Activated CD4-positive, alpha-beta memory T cell treated with anti-CD3 and anti-CD28 coated beads, Interleukin-2, amount 10 ng/mL, durations not matched to agents 7 days and 5 days (primary cell): Measurements from ENCODE around the gene TMEM89. TPM values are rescaled to one million over a fixed set of nuclear protein-coding genes. Genes with fewer than 3 reads are reported as not detected.

Source experiments
- CTCF ChIA-PET: fragments of 350-600 bp; sonication (Branson Sonifier 250); formaldehyde crosslinking; loops from one replicate; lab custom pipeline; 2021; ENCODE audit warnings: antibody characterized with exemption, inconsistent platforms; lab: Charles Lee
- POLR2A ChIA-PET: fragments of 350-600 bp; sonication (Branson Sonifier 250); formaldehyde crosslinking; loops from one replicate; lab custom pipeline; 2021; ENCODE audit warnings: antibody characterized with exemption; lab: Charles Lee
- DNase-seq: peaks from one replicate; pipeline ENCODE4 v3.0.0-alpha.2; 2020
- H3K27ac Mint-ChIP-seq: one replicate; pipeline ENCODE4 v1.8.0; 2021; ENCODE audit warnings: mild to moderate bottlenecking, mixed read lengths
- H3K27me3 Mint-ChIP-seq: one replicate; pipeline ENCODE4 v1.8.0; 2021; ENCODE audit warnings: mixed read lengths
- H3K36me3 Mint-ChIP-seq: one replicate; pipeline ENCODE4 v1.8.0; 2021; ENCODE audit warnings: low read depth, mixed read lengths
- H3K4me1 Mint-ChIP-seq: one replicate; pipeline ENCODE4 v1.8.0; 2021; ENCODE audit warnings: mixed read lengths
- H3K4me3 Mint-ChIP-seq: one replicate; pipeline ENCODE4 v1.8.0; 2021; ENCODE audit warnings: mild to moderate bottlenecking, mixed read lengths
- H3K9me3 Mint-ChIP-seq: one replicate; pipeline ENCODE4 v1.8.0; 2021; ENCODE audit warnings: mixed read lengths
- total RNA-seq, 2 experiments: library from RNA; stranded (reverse); gene quantifications; one replicate each; pipeline ENCODE4 v1.2.3, GENCODE V29; 2021

TMEM89 gene
- not detected for total RNA-seq

- POLR2A ChIA-PET = no interaction called here
- peaks cover 11% of the 10 kb centered on the region for H3K4me1 Mint-ChIP-seq
- no peak within 1 kb of the TSS for H3K27ac Mint-ChIP-seq
- CTCF ChIA-PET = interaction anchor here (1.1 kb wide), 1 partner anchor 12 kb away, joined by 3 read pairs; the partner anchor contains the start of gene UQCRC1
- H3K9me3 Mint-ChIP-seq = peaks cover 18% of the 10 kb centered on the region
- H3K36me3 Mint-ChIP-seq = peaks cover 35% of the 10 kb centered on the region
- no peak within 1 kb of the TSS for H3K4me3 Mint-ChIP-seq
- no peaks in the 10 kb centered on the region for H3K27me3 Mint-ChIP-seq
- DNase-seq = no peak
These were observed at the start of gene TMEM89 for GRCh38 chr3:48621461-48621869. Gene TMEM89 (minus strand): TSS chr3:48621769. CDS start chr3:48621756, 13 bp downstream.

- Mint-ChIP-seq H3K36me3 (peaks cover 8% of the 10 kb centered on the region), H3K27ac (no peak overlapping the region), H3K27me3 (peaks cover 4% of the 10 kb centered on the region), H3K4me1 (peaks cover 23% of the 10 kb centered on the region), H3K9me3 (no peaks in the 10 kb centered on the region), H3K4me3 (no peak overlapping the region)
- ChIA-PET CTCF (interaction anchor here (0.9 to 2.1 kb wide), 7 partner anchors 10 to 429 kb away, joined by 3 to 6 read pairs (median 4); partner anchors contain the start of genes IP6K2, NCKIPSD, QRICH1 and UQCRC1), POLR2A (interaction anchor here (1.1 to 2.3 kb wide), 4 partner anchors 9 to 428 kb away, joined by 3 to 7 read pairs (median 4); no protein-coding TSS in a partner anchor)
- no peak for DNase-seq
These were observed 43.4 kb upstream of the TMEM89 start for GRCh38 chr3:48664929-48665328.

- Mint-ChIP-seq H3K9me3 (no peaks in the 10 kb centered on the region), H3K27me3 (peaks cover 4% of the 10 kb centered on the region), H3K4me3 (peak overlapping the region; percentile 81), H3K36me3 (peaks cover 8% of the 10 kb centered on the region), H3K27ac (no peak overlapping the region), H3K4me1 (peaks cover 23% of the 10 kb centered on the region)
- POLR2A ChIA-PET = interaction anchor here (0.7 to 2.3 kb wide), 5 partner anchors 10 to 430 kb away, joined by 3 to 7 read pairs (median 4); partner anchors contain the start of gene QRICH1
- no peak for DNase-seq
- CTCF ChIA-PET = interaction anchor here (0.9 to 3.5 kb wide), 9 partner anchors 9 to 430 kb away, joined by 3 to 19 read pairs (median 4); partner anchors contain the start of genes IP6K2, NCKIPSD, QRICH1 and SLC26A6
These were observed 42.7 kb upstream of the TMEM89 start for GRCh38 chr3:48664313-48664644.

- CTCF ChIA-PET = interaction anchor here (0.8 to 3.5 kb wide), 12 partner anchors 8 to 430 kb away, joined by 3 to 19 read pairs (median 4); partner anchors contain the start of genes IP6K2, NCKIPSD, QRICH1 and SLC26A6
- POLR2A ChIA-PET = interaction anchor here (0.7 to 2.8 kb wide), 11 partner anchors 11 to 476 kb away, joined by 3 to 25 read pairs (median 3); partner anchors contain the start of genes CDC25A, PFKFB4, QRICH1 and SLC26A6
- peaks cover 4% of the 10 kb centered on the region for H3K27me3 Mint-ChIP-seq
- peaks cover 8% of the 10 kb centered on the region for H3K36me3 Mint-ChIP-seq
- H3K9me3 Mint-ChIP-seq = no peaks in the 10 kb centered on the region
- peak overlapping the region; percentile 81 for H3K4me3 Mint-ChIP-seq
- peak; percentile 97 for DNase-seq
- peaks cover 23% of the 10 kb centered on the region for H3K4me1 Mint-ChIP-seq
- peak overlapping the region; percentile 78 for H3K27ac Mint-ChIP-seq
These were observed 42.1 kb upstream of the TMEM89 start for GRCh38 chr3:48663489-48664312.

- peak; percentile 83 for DNase-seq
- peaks cover 4% of the 10 kb centered on the region for H3K27me3 Mint-ChIP-seq
- H3K27ac Mint-ChIP-seq = peak within 1 kb of the TSS; percentile 78
- no peaks in the 10 kb centered on the region for H3K9me3 Mint-ChIP-seq
- CTCF ChIA-PET = interaction anchor here (0.8 to 3.5 kb wide), 5 partner anchors 22 to 53 kb away, joined by 3 to 19 read pairs (median 4); partner anchors contain the start of genes NCKIPSD, SLC26A6 and UQCRC1
- H3K4me3 Mint-ChIP-seq = peak within 1 kb of the TSS; percentile 81
- peaks cover 23% of the 10 kb centered on the region for H3K4me1 Mint-ChIP-seq
- POLR2A ChIA-PET = interaction anchor here (0.7 to 2.8 kb wide), 13 partner anchors 12 to 475 kb away, joined by 3 to 25 read pairs (median 3); partner anchors contain the start of genes CDC25A, IP6K2, PFKFB4 and QRICH1
- peaks cover 6% of the 10 kb centered on the region for H3K36me3 Mint-ChIP-seq
These were observed 41.4 kb upstream of the TMEM89 start, which contains the start of gene CELSR3 for GRCh38 chr3:48662753-48663488. Gene CELSR3 (minus strand): TSS chr3:48662886. CDS start chr3:48662634, 252 bp downstream.

GRCh38 chr3:48662145-48662752, 40.7 kb upstream of the TMEM89 start:
- Mint-ChIP-seq H3K27ac (no peak overlapping the region), H3K4me3 (peak overlapping the region; percentile 43), H3K36me3 (peaks cover 6% of the 10 kb centered on the region), H3K4me1 (peaks cover 29% of the 10 kb centered on the region), H3K27me3 (peaks cover 4% of the 10 kb centered on the region), H3K9me3 (no peaks in the 10 kb centered on the region)
- DNase-seq = no peak
- CTCF ChIA-PET = interaction anchor here (0.9 to 3.5 kb wide), 5 partner anchors 24 to 394 kb away, joined by 3 to 19 read pairs (median 4); partner anchors contain the start of genes NCKIPSD, SLC26A6 and UQCRC1
- POLR2A ChIA-PET = interaction anchor here (1.0 to 2.8 kb wide), 10 partner anchors 12 to 431 kb away, joined by 3 to 25 read pairs (median 4); partner anchors contain the start of genes IP6K2, QRICH1 and SLC26A6

- H3K4me3 Mint-ChIP-seq = peak overlapping the region; percentile 43
- DNase-seq = peak; percentile 80
- peaks cover 35% of the 10 kb centered on the region for H3K4me1 Mint-ChIP-seq
- H3K36me3 Mint-ChIP-seq = peaks cover 6% of the 10 kb centered on the region
- H3K27me3 Mint-ChIP-seq = peaks cover 4% of the 10 kb centered on the region
- no peaks in the 10 kb centered on the region for H3K9me3 Mint-ChIP-seq
- CTCF ChIA-PET = interaction anchor here (0.9 to 3.5 kb wide), 4 partner anchors 24 to 394 kb away, joined by 3 to 19 read pairs (median 8); partner anchors contain the start of genes NCKIPSD and SLC26A6
- POLR2A ChIA-PET = interaction anchor here (1.0 to 2.8 kb wide), 6 partner anchors 13 to 56 kb away, joined by 3 to 25 read pairs (median 4); partner anchors contain the start of genes IP6K2 and SLC26A6
- H3K27ac Mint-ChIP-seq = peak overlapping the region; percentile 21
These were observed 40.1 kb upstream of the TMEM89 start for GRCh38 chr3:48661501-48662144.

- CTCF ChIA-PET = interaction anchor here (2.9 to 3.5 kb wide), 2 partner anchors 25 kb away, joined by 13 to 19 read pairs; partner anchors contain the start of genes NCKIPSD and SLC26A6
- Mint-ChIP-seq H3K36me3 (peaks cover 3% of the 10 kb centered on the region), H3K27me3 (peaks cover 4% of the 10 kb centered on the region), H3K9me3 (no peaks in the 10 kb centered on the region), H3K27ac (no peak overlapping the region), H3K4me1 (peaks cover 36% of the 10 kb centered on the region), H3K4me3 (no peak overlapping the region)
- no peak for DNase-seq
- POLR2A ChIA-PET = interaction anchor here (1.3 to 2.8 kb wide), 2 partner anchors 26 to 56 kb away, joined by 4 to 25 read pairs; partner anchors contain the start of genes IP6K2 and SLC26A6
These were observed 39.3 kb upstream of the TMEM89 start for GRCh38 chr3:48660800-48661400.

GRCh38 chr3:48656841-48657281, 35.3 kb upstream of the TMEM89 start:
- ChIA-PET CTCF (interaction anchor here (0.8 to 2.3 kb wide), 4 partner anchors 12 to 256 kb away, joined by 3 to 12 read pairs (median 3); partner anchors contain the start of gene SLC26A6), POLR2A (interaction anchor here (1.1 to 2.6 kb wide), 4 partner anchors 17 to 184 kb away, joined by 5 to 11 read pairs (median 6); partner anchors contain the start of genes IP6K2 and SLC26A6)

GRCh38 chr3:48656061-48656840, 34.7 kb upstream of the TMEM89 start:
- ChIA-PET CTCF (interaction anchor here (0.6 to 2.3 kb wide), 5 partner anchors 8 to 58 kb away, joined by 3 to 12 read pairs (median 3); partner anchors contain the start of gene SLC26A6), POLR2A (interaction anchor here (1.1 to 2.6 kb wide), 4 partner anchors 18 to 184 kb away, joined by 5 to 11 read pairs (median 6); partner anchors contain the start of genes IP6K2 and SLC26A6)
- peak; percentile 88 for DNase-seq
- Mint-ChIP-seq H3K4me3 (peak overlapping the region; percentile 70), H3K36me3 (peaks cover 3% of the 10 kb centered on the region), H3K27me3 (no peaks in the 10 kb centered on the region), H3K27ac (peak overlapping the region; percentile 78), H3K9me3 (no peaks in the 10 kb centered on the region), H3K4me1 (peaks cover 27% of the 10 kb centered on the region)

More at GRCh38 chr3:48656841-48657281, 35.3 kb upstream of the TMEM89 start:
- H3K4me1 Mint-ChIP-seq = peaks cover 31% of the 10 kb centered on the region
- no peaks in the 10 kb centered on the region for H3K27me3 Mint-ChIP-seq
- no peaks in the 10 kb centered on the region for H3K9me3 Mint-ChIP-seq
- H3K4me3 Mint-ChIP-seq = peak overlapping the region; percentile 68
- peaks cover 3% of the 10 kb centered on the region for H3K36me3 Mint-ChIP-seq
- H3K27ac Mint-ChIP-seq = peak overlapping the region; percentile 72
- peak; percentile 47 for DNase-seq
